AG10803 (cell line): ENCODE measurements around the gene ECI1.

Experiments
- DNase-seq: peaks from one replicate; pipeline ENCODE4 v3.0.0; 2010; ENCODE audit warnings: low read depth
- H3K4me3 ChIP-seq: 2 replicates; pipeline ENCODE4 v1.5.1; 2011; ENCODE audit warnings: mild to moderate bottlenecking, low read length, control low read depth
- TF ChIP-seq, protein P1 (sequence below): conservative IDR thresholded peaks from 2 replicates; pipeline ENCODE4 v1.5.1; 2011; ENCODE audit warnings: mild to moderate bottlenecking, low read length, control low read depth, inconsistent platforms

The ECI1 gene

DNA sequence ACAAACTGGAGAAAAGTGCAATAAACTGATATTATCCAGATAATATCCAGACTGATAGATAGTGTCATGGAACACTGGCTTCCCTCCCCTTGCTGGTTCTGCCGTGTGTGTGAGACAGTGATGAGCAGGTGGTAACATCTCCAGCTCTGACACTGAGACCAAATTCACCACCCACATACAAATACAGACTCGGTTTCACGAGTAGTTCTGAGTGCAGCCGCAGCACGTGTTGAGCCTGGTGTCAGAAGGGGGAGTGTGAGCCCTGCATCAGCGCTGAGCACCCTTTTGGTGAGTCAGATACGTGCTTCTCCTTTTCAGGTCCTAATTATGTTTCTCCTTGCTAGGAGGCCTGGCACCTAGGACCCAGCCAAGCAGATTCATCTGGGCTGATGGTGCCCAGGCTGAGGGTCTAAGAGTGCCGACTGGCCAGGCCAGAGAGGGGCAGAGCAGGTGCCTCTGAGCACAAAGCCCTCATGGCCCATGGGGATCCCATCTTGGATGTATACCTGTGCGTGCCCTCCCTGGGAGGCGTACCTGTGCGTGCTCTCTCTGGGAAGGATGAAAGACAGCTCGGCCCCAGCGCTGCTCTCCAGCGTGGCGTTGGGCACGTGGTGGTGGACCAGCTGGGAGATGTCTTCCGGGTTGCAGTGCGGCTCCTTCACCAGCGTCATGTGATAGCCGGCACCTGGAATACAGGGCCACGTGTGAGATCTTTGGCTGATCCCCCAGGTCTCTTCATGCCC, 43.8 kb upstream of the ECI1 start:
- DNase-seq = no peak
- H3K4me3 ChIP-seq = no peak overlapping the region
- TF ChIP-seq, protein P1, sequence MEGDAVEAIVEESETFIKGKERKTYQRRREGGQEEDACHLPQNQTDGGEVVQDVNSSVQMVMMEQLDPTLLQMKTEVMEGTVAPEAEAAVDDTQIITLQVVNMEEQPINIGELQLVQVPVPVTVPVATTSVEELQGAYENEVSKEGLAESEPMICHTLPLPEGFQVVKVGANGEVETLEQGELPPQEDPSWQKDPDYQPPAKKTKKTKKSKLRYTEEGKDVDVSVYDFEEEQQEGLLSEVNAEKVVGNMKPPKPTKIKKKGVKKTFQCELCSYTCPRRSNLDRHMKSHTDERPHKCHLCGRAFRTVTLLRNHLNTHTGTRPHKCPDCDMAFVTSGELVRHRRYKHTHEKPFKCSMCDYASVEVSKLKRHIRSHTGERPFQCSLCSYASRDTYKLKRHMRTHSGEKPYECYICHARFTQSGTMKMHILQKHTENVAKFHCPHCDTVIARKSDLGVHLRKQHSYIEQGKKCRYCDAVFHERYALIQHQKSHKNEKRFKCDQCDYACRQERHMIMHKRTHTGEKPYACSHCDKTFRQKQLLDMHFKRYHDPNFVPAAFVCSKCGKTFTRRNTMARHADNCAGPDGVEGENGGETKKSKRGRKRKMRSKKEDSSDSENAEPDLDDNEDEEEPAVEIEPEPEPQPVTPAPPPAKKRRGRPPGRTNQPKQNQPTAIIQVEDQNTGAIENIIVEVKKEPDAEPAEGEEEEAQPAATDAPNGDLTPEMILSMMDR = no peak

DNA sequence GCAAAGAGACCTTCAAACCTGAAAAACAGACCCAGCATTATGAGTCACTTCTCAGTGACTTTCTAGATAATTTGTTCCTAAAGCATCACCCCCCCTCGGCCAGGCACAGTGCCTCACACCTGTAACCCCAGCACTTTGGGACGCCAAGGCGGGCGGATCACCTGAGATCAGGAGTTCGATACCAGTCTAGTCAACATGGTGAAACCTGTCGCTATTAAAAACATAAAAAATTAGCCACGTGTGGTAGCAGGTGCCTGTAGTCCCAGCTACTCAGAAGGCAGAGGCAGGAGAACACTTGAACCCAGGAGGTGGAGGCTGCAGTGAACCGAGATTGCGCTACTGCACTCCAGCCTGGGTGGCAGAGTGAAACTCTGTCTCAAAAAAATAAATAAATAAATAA, 40.8 kb upstream of the ECI1 start:
- TF ChIP-seq, protein P1 = no peak
- no peak overlapping the region for H3K4me3 ChIP-seq
- DNase-seq = no peak

GRCh38 chr16:2289282-2289681, 37.9 kb upstream of the ECI1 start:
- H3K4me3 ChIP-seq = no peak overlapping the region
- DNase-seq = no peak
- TF ChIP-seq, protein P1 = no peak

GRCh38 chr16:2288726-2289125, 37.3 kb upstream of the ECI1 start:
- H3K4me3 ChIP-seq = no peak overlapping the region
- no peak for DNase-seq
- TF ChIP-seq, protein P1 = no peak

DNA sequence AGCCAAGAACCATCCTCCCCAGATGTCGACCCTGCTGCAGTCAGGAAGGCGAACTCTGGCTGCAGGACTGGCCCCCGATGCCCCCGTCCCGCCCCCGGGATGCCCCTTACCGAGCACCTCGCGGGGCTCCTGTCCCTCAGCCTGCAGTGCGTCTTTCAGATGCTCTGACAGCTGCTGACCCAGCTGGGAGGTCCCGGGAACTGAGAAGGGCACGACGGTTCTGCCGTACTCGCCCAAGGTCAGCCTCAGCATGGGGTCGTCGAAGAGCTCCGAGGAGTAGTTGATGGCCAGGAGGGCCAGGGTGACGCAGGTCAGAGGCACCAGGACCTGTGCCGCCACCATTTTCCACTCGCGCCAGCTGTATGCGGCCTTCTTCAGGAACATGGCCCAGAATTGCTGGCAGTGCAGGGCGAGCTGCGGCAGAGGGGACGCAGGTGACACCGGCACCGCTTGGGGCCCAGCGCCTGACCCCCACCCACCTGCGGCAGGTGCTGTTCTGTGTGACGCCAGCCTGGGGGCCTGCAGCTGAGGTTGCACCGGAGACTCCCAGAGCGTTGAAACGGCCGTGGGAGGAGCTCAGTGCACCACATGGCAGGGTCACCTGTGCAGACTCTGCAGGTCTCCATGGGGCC, 36.6 kb upstream of the ECI1 start:
- H3K4me3 ChIP-seq = no peak overlapping the region
- no peak for DNase-seq
- TF ChIP-seq, protein P1 = no peak

DNA sequence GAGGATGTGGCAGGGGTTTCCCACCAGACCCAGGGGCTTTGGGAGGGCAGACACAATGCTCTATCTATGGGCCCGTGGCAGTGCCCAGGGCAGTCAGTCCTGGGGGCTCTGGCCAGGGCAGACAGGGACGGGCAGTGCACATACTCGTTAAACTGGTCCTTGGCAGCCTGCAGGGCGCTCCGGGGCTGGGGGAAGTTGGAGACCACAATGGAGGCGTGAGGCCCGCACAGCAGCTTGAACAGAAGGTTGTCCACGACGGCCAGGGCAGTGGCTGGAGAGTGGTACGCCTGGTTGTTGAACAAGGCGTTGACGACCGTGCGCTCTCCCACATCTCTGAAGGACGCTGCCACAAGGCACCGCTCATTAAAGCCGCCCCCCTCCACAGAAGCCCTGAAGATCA, 35.2 kb upstream of the ECI1 start:
- DNase-seq = no peak
- TF ChIP-seq, protein P1 = no peak
- H3K4me3 ChIP-seq = no peak overlapping the region

- no peak for DNase-seq
- TF ChIP-seq, protein P1 = no peak
- H3K4me3 ChIP-seq = no peak overlapping the region
Observed at GRCh38 chr16:2285731-2286191, 34.4 kb upstream of the ECI1 start.
